Raji (cell line): ENCODE measurements around the gene HNRNPA1.
A peak's percentile ranks its signal among the peaks of the same experiment; 100 is the strongest.

Source experiments
- POLR2A ChIP-seq: IDR thresholded peaks from 2 replicates; pipeline ENCODE4 v1.6.1; 2011; ENCODE audit warnings: low read depth, low read length, control low read depth; ENCODE audit not compliant: insufficient read depth

Gene HNRNPA1

DNA sequence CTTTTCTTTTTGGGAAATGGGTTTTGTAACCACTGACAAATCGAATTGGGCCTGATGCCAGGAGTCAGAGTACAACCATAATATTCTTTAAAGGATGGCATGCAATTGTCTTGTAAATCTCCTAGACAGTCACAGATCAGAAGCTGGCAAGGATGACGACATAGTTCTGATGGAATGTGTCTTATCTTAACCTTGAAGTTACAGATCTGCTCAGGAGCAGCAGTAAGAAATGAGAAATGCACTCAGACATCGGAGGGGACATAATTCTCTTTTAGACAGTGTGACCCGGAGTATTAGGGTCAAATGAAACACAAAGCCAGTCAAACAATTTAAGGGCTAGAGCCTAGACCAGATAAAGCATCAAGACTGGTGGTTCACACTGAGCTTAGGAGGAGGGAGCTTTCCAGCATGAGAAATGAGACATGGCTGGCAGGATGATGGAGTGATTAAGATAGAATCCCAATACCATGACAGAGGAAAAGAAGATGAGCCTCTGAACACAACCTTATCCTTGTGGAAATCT lies 18.1 kb upstream of the HNRNPA1 start:
- TF ChIP-seq POLR2A = no peak

GRCh38 chr12:54265364-54265812 lies 15.1 kb upstream of the HNRNPA1 start:
- TF ChIP-seq POLR2A = no peak

- no peak for TF ChIP-seq POLR2A
These were observed 13.7 kb upstream of the HNRNPA1 start for GRCh38 chr12:54266852-54267251.

- TF ChIP-seq POLR2A = no peak
These were observed 10.2 kb upstream of the HNRNPA1 start for GRCh38 chr12:54270345-54270744.

GRCh38 chr12:54272214-54272613 lies 8.3 kb upstream of the HNRNPA1 start:
- TF ChIP-seq POLR2A = no peak

- TF ChIP-seq POLR2A = no peak
These were observed 6.5 kb upstream of the HNRNPA1 start for GRCh38 chr12:54273981-54274380.

DNA sequence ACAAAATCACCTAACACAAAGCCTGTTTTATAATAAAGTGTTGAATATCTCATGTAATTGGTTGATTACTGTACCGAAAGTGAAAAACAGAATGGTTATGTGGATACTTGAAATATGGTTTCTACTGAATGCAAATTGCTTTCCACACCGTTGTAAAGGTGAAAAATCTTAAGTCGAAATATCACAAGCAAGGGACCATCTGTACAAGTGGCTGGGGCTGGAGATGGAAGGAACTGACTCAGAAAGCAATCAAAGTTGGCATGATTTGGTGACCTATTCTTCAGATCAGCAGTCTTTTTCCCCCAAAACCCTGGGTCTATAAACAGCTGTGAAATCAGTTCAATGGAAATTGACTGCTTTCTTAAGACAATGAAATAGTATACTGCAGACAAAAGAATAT lies 4.2 kb upstream of the HNRNPA1 start:
- no peak for TF ChIP-seq POLR2A

- no peak for TF ChIP-seq POLR2A
These were observed 2.7 kb upstream of the HNRNPA1 start for GRCh38 chr12:54277823-54278276.

DNA sequence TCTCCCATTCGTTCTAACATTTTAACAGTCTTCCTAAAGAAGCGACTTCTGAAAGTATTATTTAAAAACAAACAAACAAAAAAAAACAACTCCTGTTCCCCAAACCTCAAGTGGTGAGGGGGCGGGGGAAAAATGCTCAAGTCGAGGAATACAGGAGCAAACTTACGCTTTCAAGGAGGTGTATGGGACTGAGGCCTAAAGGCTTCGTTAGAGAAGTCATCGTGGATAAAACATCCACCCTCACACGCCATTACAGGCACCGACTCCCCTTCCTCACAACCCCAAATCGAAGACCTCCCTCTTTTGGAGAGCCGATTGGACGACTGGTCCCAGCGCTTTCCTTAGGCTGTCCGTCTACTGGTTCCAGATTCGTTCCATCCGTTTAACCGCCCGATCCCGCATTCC lies 1.3 kb upstream of the HNRNPA1 start:
- no peak for TF ChIP-seq POLR2A

- peak; percentile 92 for TF ChIP-seq POLR2A
These were observed 676 bp upstream of the HNRNPA1 start, which contains the start of gene CBX5 for GRCh38 chr12:54279632-54280467. CBX5 (minus strand) TSS chr12:54280122; CDS start chr12:54257650, 22,472 bp downstream.

DNA sequence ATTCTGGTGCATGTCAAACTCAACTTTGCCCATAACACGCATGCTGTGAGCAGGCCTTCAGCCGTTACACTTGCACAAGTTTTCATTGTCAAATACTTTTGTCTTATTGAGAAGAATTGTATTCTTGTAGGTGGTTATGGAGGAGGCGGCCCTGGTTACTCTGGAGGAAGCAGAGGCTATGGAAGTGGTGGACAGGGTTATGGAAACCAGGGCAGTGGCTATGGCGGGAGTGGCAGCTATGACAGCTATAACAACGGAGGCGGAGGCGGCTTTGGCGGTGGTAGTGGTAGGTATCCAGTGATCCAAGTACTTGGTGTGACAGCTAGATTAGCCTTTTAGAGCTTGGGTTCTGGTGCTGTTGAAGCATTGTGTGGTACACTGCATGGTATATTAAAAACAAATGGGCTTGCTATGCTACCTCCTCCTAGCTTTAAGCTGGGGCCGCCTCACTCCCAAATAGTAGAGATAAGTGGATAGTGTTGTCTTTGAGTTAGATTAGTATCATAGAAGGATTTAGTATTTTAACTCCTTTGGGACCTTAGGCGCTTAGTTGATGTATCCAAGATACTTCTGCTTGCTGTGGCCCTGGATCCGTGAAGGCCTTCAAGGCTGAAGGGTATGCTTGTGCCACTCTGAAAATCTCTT lies 2.5 kb downstream of the HNRNPA1 start:
- TF ChIP-seq POLR2A = no peak

- no peak for TF ChIP-seq POLR2A
These were observed 4.9 kb downstream of the HNRNPA1 start for GRCh38 chr12:54285150-54286041.

DNA sequence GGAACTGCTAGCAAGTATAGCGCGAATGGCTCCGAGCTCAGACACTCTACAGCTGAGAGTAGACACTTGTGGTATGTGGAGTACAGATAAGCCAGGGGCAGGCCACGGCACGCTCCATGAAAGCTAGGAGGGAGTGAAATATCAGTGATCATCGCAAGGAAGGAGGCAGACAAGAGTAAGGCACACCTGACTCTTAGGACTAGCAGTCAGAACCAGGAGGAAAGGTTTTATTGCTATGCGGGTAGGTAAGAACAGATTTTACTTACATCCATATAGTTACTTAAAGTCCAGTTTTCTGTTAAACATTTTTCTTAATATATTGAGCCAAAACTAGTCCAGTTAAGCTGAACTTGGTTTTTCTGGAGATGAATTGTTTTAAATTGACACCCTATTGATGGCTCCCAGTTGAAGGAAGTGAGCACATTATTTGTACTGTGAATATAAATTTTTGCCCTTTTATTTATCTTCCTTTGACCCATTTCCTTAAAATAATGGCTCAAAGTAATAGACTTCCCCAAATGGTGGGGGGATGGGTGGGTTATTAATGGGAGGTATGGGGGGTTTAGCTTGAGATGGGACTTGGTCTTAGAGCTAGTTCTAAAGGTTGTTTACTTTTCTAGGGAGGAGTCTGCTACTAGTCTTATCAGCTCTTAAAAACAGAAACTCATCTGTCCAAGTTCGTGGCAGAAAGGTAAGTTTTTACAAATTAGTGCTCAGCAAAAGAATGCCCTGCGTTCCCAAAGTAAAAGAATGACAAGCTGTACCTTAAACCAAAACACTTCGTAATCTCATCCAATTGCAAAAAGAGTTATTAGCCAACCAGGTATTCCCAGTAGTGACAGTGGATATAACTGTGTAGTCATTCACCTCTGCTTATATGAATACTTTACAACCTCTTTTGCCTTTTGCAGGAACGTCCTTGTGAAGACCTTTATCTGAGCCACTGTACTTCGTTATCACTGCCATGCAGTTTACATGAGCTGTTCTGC lies 5.8 kb downstream of the HNRNPA1 start:
- TF ChIP-seq POLR2A = no peak
